Upper lobe of left lung (tissue), 4 donors: ENCODE data around the gene KRTAP5-11.

Experiments
- CTCF ChIP-seq, 6 experiments: fragments of 450-650 bp in 4 of 6; fragments of 200-600 bp in 2 of 6; sonication (generic) in 2 of 6; IDR thresholded peaks; one replicate each; pipeline ENCODE4 v1.5.1; 2016 to 2019; ENCODE audit warnings: antibody characterized with exemption in 6 of 6
- EP300 ChIP-seq, 4 donors: sonication (generic); formaldehyde crosslinking; IDR thresholded peaks; one replicate each; pipeline ENCODE4 v1.5.1; 2017; ENCODE audit warnings: antibody characterized with exemption in 4 of 4, control low read depth in 2 of 4
- POLR2A ChIP-seq, 4 donors: fragments of 450-650 bp; IDR thresholded peaks; one replicate each; pipeline ENCODE4 v1.5.1; 2016 to 2017; ENCODE audit warnings: antibody characterized with exemption in 4 of 4, mild to moderate bottlenecking in 2 of 4
- POLR2AphosphoS5 ChIP-seq, 2 donors: sonication (generic); formaldehyde crosslinking; IDR thresholded peaks; one replicate each; pipeline ENCODE4 v1.5.1; 2017; ENCODE audit warnings: antibody characterized with exemption in 2 of 2

GRCh38 chr11:71548716-71549151, 33.9 kb downstream of the KRTAP5-11 start:
- no peak for TF ChIP-seq POLR2AphosphoS5 (IDR thresholded peaks at IDR 0.05)
- TF ChIP-seq POLR2A (IDR thresholded peaks at IDR 0.05) = no peak
- no peak for TF ChIP-seq CTCF (IDR thresholded peaks at IDR 0.05)
- TF ChIP-seq EP300 (IDR thresholded peaks at IDR 0.05) = no peak
